ENCODE results near the gene PRMT3.
"Not testable (repeated sequence)": the region's sequence is repeated elsewhere in the genome, so short reads cannot be mapped to it uniquely, and the experiment has no call there.

Gene PRMT3

DNA sequence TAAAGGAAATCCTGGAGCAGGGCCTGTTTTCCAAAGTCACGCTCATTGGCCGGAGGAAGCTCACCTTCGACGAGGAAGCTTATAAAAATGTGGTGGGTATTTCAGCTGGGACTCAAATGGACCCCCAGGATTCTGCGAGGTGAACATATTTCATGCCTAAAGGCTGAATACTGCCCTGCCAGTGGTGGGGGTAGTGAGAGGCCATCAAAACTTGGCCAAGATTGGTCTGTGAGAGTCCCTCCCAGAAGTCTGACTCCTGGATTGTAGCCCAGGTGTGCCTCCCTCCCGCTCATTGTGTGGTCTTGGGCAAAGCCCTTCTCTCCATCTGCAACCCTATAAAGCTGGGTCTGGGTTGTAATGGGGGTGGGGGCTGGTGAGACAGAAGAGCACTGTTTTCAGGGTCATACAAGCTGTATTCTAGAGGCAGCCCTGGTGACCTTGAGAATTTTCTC, 23.1 kb upstream of the PRMT3 start:
- TF ChIP-seq, protein P1, sequence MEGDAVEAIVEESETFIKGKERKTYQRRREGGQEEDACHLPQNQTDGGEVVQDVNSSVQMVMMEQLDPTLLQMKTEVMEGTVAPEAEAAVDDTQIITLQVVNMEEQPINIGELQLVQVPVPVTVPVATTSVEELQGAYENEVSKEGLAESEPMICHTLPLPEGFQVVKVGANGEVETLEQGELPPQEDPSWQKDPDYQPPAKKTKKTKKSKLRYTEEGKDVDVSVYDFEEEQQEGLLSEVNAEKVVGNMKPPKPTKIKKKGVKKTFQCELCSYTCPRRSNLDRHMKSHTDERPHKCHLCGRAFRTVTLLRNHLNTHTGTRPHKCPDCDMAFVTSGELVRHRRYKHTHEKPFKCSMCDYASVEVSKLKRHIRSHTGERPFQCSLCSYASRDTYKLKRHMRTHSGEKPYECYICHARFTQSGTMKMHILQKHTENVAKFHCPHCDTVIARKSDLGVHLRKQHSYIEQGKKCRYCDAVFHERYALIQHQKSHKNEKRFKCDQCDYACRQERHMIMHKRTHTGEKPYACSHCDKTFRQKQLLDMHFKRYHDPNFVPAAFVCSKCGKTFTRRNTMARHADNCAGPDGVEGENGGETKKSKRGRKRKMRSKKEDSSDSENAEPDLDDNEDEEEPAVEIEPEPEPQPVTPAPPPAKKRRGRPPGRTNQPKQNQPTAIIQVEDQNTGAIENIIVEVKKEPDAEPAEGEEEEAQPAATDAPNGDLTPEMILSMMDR (IDR thresholded peaks at IDR 0.05; ENCODE audit: control insufficient read depth, extremely low read depth, insufficient read depth) = no peak
- DNase-seq (ENCODE audit: low read depth) = no peak
- H3K4me3 ChIP-seq (ENCODE audit: low read depth, low read length) = no peak overlapping the region

DNA sequence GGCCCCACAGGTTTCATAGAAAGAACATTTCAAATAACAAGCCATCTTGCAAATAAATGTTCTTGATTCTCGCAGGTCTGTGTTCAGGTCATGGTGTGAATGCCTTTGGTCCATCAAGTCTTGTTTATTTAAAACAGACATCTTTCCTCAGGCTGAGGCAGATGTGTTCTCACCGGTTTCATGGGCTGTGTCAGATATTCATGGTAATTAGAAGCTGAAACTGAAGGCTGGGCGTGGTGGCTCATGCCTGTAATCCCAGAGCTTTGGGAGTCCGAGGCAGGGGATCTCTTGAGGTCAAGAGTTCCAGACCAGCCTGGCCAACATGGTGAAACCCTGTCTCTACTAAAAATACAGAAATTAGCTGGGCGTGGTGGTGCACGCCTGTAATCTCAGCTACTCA, 22.1 kb upstream of the PRMT3 start:
- not testable (repeated sequence) for H3K4me3 ChIP-seq (ENCODE audit: low read depth, low read length); DNase-seq (ENCODE audit: low read depth)

DNA sequence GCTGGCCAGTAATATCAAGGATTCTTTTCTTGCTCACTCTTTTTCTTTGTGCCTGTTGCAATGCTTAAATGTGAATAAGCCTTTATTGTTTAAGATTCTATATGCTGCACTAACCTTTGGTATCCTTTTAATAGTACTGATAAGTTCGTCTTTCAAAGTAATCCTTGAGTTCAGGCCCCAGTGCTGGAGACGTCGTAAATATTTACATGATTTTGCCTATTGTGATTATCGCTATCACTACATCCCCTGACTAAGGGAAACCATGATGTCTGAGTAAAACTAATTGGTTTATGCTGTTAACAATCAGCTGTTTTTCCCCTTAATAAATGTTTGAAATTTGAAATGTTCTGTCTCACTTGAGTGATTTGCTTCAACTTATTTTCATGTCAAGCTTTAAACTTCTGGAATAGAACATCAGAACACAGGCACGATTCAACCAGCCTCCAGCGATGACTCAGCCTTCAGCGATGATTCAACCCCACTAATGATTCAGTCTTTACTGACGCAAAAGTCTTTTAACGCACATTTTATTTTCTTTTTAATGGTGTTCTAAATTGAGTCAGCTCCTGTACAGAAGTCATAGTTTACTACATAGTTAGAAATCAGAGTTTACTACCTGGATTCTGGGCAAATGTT, 20.1 kb upstream of the PRMT3 start:
- no peak overlapping the region for H3K4me3 ChIP-seq (ENCODE audit: low read depth, low read length)
- TF ChIP-seq, protein P1 (IDR thresholded peaks at IDR 0.05; ENCODE audit: control insufficient read depth, extremely low read depth, insufficient read depth) = no peak
- DNase-seq (ENCODE audit: low read depth) = no peak

DNA sequence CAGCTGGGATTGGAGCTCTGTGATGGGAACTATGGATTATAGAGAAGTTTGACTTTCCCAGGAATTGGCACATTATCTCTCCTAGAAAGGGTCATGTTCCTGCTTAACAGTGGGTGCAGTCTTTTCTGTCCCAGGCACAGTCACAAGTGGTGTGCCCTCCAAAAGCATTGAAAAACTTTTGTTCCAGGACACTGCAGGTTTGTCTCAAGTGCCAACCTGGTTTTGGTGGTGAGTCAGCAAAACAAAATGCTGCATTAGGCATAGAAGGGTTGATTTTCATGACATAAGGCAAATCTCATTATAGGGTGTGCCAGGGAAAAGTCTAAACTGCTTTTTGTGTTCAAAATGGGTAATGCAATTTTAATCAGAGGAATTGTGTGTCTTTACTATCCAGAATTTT, 19.1 kb upstream of the PRMT3 start:
- no peak for DNase-seq (ENCODE audit: low read depth)
- H3K4me3 ChIP-seq (ENCODE audit: low read depth, low read length) = no peak overlapping the region
- TF ChIP-seq, protein P1 (IDR thresholded peaks at IDR 0.05; ENCODE audit: control insufficient read depth, extremely low read depth, insufficient read depth) = no peak

DNA sequence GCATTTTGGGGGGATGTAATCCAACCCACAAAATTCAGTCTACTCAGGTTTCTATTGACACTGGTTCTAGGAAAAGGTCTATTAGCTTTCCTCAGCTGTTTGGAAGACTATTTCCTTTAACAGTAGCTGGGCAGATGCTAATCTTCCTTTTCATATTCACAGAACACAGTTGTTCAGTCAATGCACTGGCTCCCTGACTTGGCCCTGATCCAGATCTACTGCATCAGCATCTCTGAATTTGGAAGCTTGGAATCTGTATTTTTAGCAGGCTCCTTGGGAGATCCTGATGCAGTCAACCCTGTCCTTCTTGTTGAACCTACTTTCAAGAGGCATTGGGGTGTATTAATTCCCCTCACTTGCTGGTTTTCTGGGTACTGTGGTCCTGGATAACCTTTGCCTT, 17.7 kb upstream of the PRMT3 start:
- DNase-seq (ENCODE audit: low read depth) = no peak
- TF ChIP-seq, protein P1 (IDR thresholded peaks at IDR 0.05; ENCODE audit: control insufficient read depth, extremely low read depth, insufficient read depth) = no peak
- H3K4me3 ChIP-seq (ENCODE audit: low read depth, low read length) = no peak overlapping the region

DNA sequence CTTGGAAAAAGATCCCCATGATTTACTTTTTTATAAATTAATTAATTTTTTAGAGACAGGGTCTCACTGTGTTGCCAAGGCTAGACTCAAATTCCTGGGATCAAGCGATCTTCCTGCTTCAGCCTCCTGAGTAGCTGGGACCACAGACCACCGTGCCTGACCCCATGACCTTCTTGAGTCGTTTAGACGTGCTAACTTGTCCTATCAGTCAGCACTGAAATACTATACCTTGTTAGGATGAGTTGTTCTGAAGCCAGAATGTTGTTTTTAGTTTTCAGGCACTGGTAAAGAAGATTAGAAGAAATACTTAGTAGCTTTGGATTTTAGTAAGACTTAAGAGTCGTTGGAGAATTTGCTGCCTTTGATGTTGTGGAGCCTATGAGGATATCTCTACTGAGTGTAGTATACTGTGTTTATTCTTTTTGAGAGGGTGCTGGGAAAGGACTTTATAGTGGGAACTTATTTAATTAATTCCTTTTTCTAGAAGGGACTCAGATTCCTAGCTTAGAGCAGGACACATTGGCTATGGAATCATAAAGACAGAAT, 15.4 kb upstream of the PRMT3 start:
- no peak overlapping the region for H3K4me3 ChIP-seq (ENCODE audit: low read depth, low read length)
- DNase-seq (ENCODE audit: low read depth) = no peak
- TF ChIP-seq, protein P1 (IDR thresholded peaks at IDR 0.05; ENCODE audit: control insufficient read depth, extremely low read depth, insufficient read depth) = no peak

DNA sequence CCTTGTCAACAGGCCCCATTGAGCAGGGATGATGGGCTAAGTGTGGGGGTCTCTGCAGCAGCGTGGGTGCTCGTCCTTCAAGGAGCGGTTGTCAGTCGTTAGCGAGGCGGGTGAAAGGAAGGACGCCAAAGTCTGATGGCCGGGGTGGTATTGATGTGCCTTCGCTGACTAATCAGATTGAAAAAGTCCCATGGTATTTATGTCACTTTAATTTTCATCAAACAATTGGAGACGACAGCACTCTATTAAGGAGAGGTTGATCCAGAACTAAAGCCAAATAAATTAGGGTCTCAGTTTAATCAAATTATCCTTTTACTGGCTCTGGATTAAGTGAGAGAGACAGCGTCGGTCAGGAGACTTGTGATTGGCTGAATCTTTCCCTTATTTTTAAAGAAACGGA, 14.4 kb upstream of the PRMT3 start:
- DNase-seq (ENCODE audit: low read depth) = no peak
- no peak overlapping the region for H3K4me3 ChIP-seq (ENCODE audit: low read depth, low read length)
- TF ChIP-seq, protein P1 (IDR thresholded peaks at IDR 0.05; ENCODE audit: control insufficient read depth, extremely low read depth, insufficient read depth) = no peak
